Neural progenitor cell (in vitro differentiated cells): ENCODE data around the gene MINDY4. TPM values are rescaled to one million over a fixed set of nuclear protein-coding genes. Genes with fewer than 3 reads are reported as not detected.

Experiments
- DNase-seq: peaks from one replicate; pipeline ENCODE4 v3.0.0-alpha.2; 2016; ENCODE audit warnings: low spot score
- H2AFZ ChIP-seq: fragments of 200-600 bp; sonication (generic); replicated peaks from 2 replicates; pipeline ENCODE4 v1.6.1; 2016; ENCODE audit warnings: antibody characterized with exemption
- H3F3A ChIP-seq: fragments of 200-600 bp; sonication (generic); 2 replicates; pipeline ENCODE4 v1.6.1; 2016; ENCODE audit warnings: antibody characterized with exemption, low read depth
- H3K27ac ChIP-seq: fragments of 200-600 bp; sonication (generic); 2 replicates; pipeline ENCODE4 v1.5.1; 2016; ENCODE audit warnings: mild to moderate bottlenecking
- H3K27me3 ChIP-seq: fragments of 200-600 bp; sonication (generic); 2 replicates; pipeline ENCODE4 v1.6.1; 2016; ENCODE audit warnings: mild to moderate bottlenecking, moderate library complexity
- H3K36me3 ChIP-seq: fragments of 200-600 bp; sonication (generic); 2 replicates; pipeline ENCODE4 v1.5.1; 2016
- H3K4me1 ChIP-seq: fragments of 200-600 bp; sonication (generic); 2 replicates; pipeline ENCODE4 v1.6.1; 2016; ENCODE audit warnings: mixed run types
- H3K4me2 ChIP-seq: fragments of 200-600 bp; sonication (generic); 2 replicates; pipeline ENCODE4 v1.6.1; 2016
- H3K4me3 ChIP-seq: fragments of 200-600 bp; sonication (generic); 2 replicates; pipeline ENCODE4 v1.5.1; 2016
- H3K79me2 ChIP-seq: fragments of 200-600 bp; sonication (generic); 2 replicates; pipeline ENCODE4 v1.6.1; 2016; ENCODE audit warnings: low read depth
- H3K9ac ChIP-seq: fragments of 200-600 bp; sonication (generic); 2 replicates; pipeline ENCODE4 v1.6.1; 2016
- H3K9me3 ChIP-seq: fragments of 200-600 bp; sonication (generic); 2 replicates; pipeline ENCODE4 v1.5.1; 2016; ENCODE audit warnings: low read depth
- H4K20me1 ChIP-seq: fragments of 200-600 bp; sonication (generic); 2 replicates; pipeline ENCODE4 v1.6.1; 2016; ENCODE audit warnings: low read depth
- H3K27ac Mint-ChIP-seq: 3 replicates; pipeline ENCODE4 v1.8.0; 2021; ENCODE audit warnings: mixed read lengths
- H3K27me3 Mint-ChIP-seq: 2 replicates; pipeline ENCODE4 v1.8.0; 2022; ENCODE audit warnings: low read depth, mild to moderate bottlenecking, inconsistent platforms, moderate library complexity, mixed read lengths; ENCODE audit not compliant: insufficient read depth
- H3K36me3 Mint-ChIP-seq: 3 replicates; pipeline ENCODE4 v1.8.0; 2021; ENCODE audit warnings: mixed read lengths
- H3K4me1 Mint-ChIP-seq: 3 replicates; pipeline ENCODE4 v1.8.0; 2021; ENCODE audit warnings: mixed read lengths
- H3K4me3 Mint-ChIP-seq: 3 replicates; pipeline ENCODE4 v1.8.0; 2021; ENCODE audit warnings: mild to moderate bottlenecking, moderate library complexity, mixed read lengths
- H3K9me3 Mint-ChIP-seq: 3 replicates; pipeline ENCODE4 v1.8.0; 2020; ENCODE audit warnings: mixed read lengths
- CTCF ChIP-seq: fragments of 200-600 bp; sonication (generic); IDR thresholded peaks from 2 replicates; pipeline ENCODE4 v1.5.1; 2017; ENCODE audit warnings: antibody characterized with exemption, mild to moderate bottlenecking
- EZH2 ChIP-seq: fragments of 200-600 bp; sonication (generic); IDR thresholded peaks from 2 replicates; pipeline ENCODE4 v1.6.1; 2017; ENCODE audit warnings: antibody characterized with exemption, mild to moderate bottlenecking, moderate library complexity
- EZH2phosphoT487 ChIP-seq: fragments of 200-600 bp; sonication (generic); IDR thresholded peaks from 2 replicates; pipeline ENCODE4 v1.6.1; 2017; ENCODE audit warnings: antibody characterized with exemption
- total RNA-seq: library from RNA; depleted of rRNA; stranded (reverse); fragments of >200 nt; gene quantifications from 2 replicates; pipeline ENCODE4 v1.2.3, GENCODE V29; 2015; ENCODE audit warnings: low replicate concordance

MINDY4 gene
- total RNA-seq, 1 donor from 2014 or later, result 5.9 TPM

GRCh38 chr7:30935569-30935877 is 164.3 kb downstream of the MINDY4 start:
- Histone ChIP-seq H3K36me3 (no peaks in the 10 kb centered on the region), H3F3A (peaks cover 8% of the 10 kb centered on the region), H2AFZ (no peak overlapping the region), H4K20me1 (no peaks in the 10 kb centered on the region), H3K79me2 (no peaks in the 10 kb centered on the region), H3K9ac (no peak overlapping the region), H3K4me3 (no peak overlapping the region), H3K4me1 (peaks cover 19% of the 10 kb centered on the region), H3K27ac (no peak overlapping the region), H3K9me3 (no peaks in the 10 kb centered on the region), H3K4me2 (no peak overlapping the region), H3K27me3 (peaks cover 12% of the 10 kb centered on the region)
- H3K4me1 Mint-ChIP-seq, result peaks cover 23% of the 10 kb centered on the region
- H3K4me3 Mint-ChIP-seq, result no peak overlapping the region
- peaks cover 7% of the 10 kb centered on the region for H3K27me3 Mint-ChIP-seq
- H3K27ac Mint-ChIP-seq, result no peak overlapping the region
- no peak for DNase-seq
- H3K36me3 Mint-ChIP-seq, result no peaks in the 10 kb centered on the region
- no peaks in the 10 kb centered on the region for H3K9me3 Mint-ChIP-seq
- TF ChIP-seq EZH2, result no peak
- TF ChIP-seq CTCF, result no peak
- TF ChIP-seq EZH2phosphoT487, result no peak

- H3K27ac Mint-ChIP-seq, result no peak overlapping the region
- H3K9me3 ChIP-seq, result no peaks in the 10 kb centered on the region
- H3K27me3 Mint-ChIP-seq, result peaks cover 7% of the 10 kb centered on the region
- H4K20me1 ChIP-seq, result no peaks in the 10 kb centered on the region
- TF ChIP-seq EZH2 (no peak), EZH2phosphoT487 (no peak), CTCF (no peak)
- no peak for DNase-seq
- no peak overlapping the region for H2AFZ ChIP-seq
- no peak overlapping the region for H3K4me3 ChIP-seq
- no peak overlapping the region for H3K4me3 Mint-ChIP-seq
- H3K9ac ChIP-seq, result no peak overlapping the region
- no peak overlapping the region for H3K27ac ChIP-seq
- H3K9me3 Mint-ChIP-seq, result no peaks in the 10 kb centered on the region
- H3K79me2 ChIP-seq, result no peaks in the 10 kb centered on the region
- H3K36me3 ChIP-seq, result no peaks in the 10 kb centered on the region
- H3K4me1 ChIP-seq, result peaks cover 19% of the 10 kb centered on the region
- H3F3A ChIP-seq, result peaks cover 8% of the 10 kb centered on the region
- no peaks in the 10 kb centered on the region for H3K36me3 Mint-ChIP-seq
- H3K4me2 ChIP-seq, result no peak overlapping the region
- H3K27me3 ChIP-seq, result peaks cover 24% of the 10 kb centered on the region
- peaks cover 18% of the 10 kb centered on the region for H3K4me1 Mint-ChIP-seq
Measured at GRCh38 chr7:30936650-30937245, 165.5 kb downstream of the MINDY4 start.

- no peak overlapping the region for H2AFZ ChIP-seq
- H3F3A ChIP-seq, result peaks cover 8% of the 10 kb centered on the region
- H4K20me1 ChIP-seq, result no peaks in the 10 kb centered on the region
- Mint-ChIP-seq H3K27me3 (peaks cover 5% of the 10 kb centered on the region), H3K4me3 (no peak overlapping the region), H3K9me3 (no peaks in the 10 kb centered on the region), H3K36me3 (no peaks in the 10 kb centered on the region), H3K27ac (no peak overlapping the region), H3K4me1 (peaks cover 16% of the 10 kb centered on the region)
- TF ChIP-seq EZH2phosphoT487 (no peak), EZH2 (no peak), CTCF (no peak)
- no peaks in the 10 kb centered on the region for H3K9me3 ChIP-seq
- no peak overlapping the region for H3K4me2 ChIP-seq
- peaks cover 19% of the 10 kb centered on the region for H3K4me1 ChIP-seq
- no peak overlapping the region for H3K27ac ChIP-seq
- H3K9ac ChIP-seq, result no peak overlapping the region
- no peaks in the 10 kb centered on the region for H3K79me2 ChIP-seq
- no peak overlapping the region for H3K4me3 ChIP-seq
- DNase-seq, result no peak
- H3K27me3 ChIP-seq, result peaks cover 31% of the 10 kb centered on the region
- no peaks in the 10 kb centered on the region for H3K36me3 ChIP-seq
Measured at GRCh38 chr7:30937416-30937815, 166.2 kb downstream of the MINDY4 start.
